Effector memory CD8-positive, alpha-beta T cell (primary cell): ENCODE data around the gene TBX4.
"Not testable (repeated sequence)": the region's sequence is repeated elsewhere in the genome, so short reads cannot be mapped to it uniquely, and the experiment has no call there.

Experiments used
- ATAC-seq: fragments of 150-1000 bp; cut with Tn5 transposase; replicated peaks from 2 replicates; pipeline ENCODE4 v1.10.0; 2021; ENCODE audit warnings: mild to moderate bottlenecking, moderate library complexity
- DNase-seq, 3 experiments: peaks; one replicate each; pipeline ENCODE4 v3.0.0; 2021
- H3K27ac Mint-ChIP-seq, 2 donors: one replicate each; pipeline ENCODE4 v1.8.0; 2022; ENCODE audit warnings: mild to moderate bottlenecking in 2 of 2, mixed read lengths in 2 of 2, moderate library complexity in 2 of 2
- H3K27me3 Mint-ChIP-seq, 2 donors: one replicate each; pipeline ENCODE4 v1.8.0; 2022; ENCODE audit warnings: mixed read lengths in 2 of 2
- H3K36me3 Mint-ChIP-seq: one replicate; pipeline ENCODE4 v1.8.0; 2022; ENCODE audit warnings: mild to moderate bottlenecking, moderate library complexity, mixed read lengths; ENCODE audit not compliant: insufficient read depth
- H3K4me1 Mint-ChIP-seq, 2 donors: one replicate each; pipeline ENCODE4 v1.8.0; 2022; ENCODE audit warnings: low read depth in 2 of 2, mixed read lengths in 2 of 2
- H3K4me3 Mint-ChIP-seq, 2 donors: one replicate each; pipeline ENCODE4 v1.8.0; 2022; ENCODE audit warnings: mild to moderate bottlenecking in 2 of 2, mixed read lengths in 2 of 2, moderate library complexity in 2 of 2
- H3K9me3 Mint-ChIP-seq, 2 donors: one replicate each; pipeline ENCODE4 v1.8.0; 2022; ENCODE audit warnings: mixed read lengths in 2 of 2

TBX4 gene

GRCh38 chr17:61509454-61509853 lies 57.2 kb downstream of the TBX4 start:
- not testable (repeated sequence) for H3K9me3 Mint-ChIP-seq, ATAC-seq, H3K36me3 Mint-ChIP-seq, H3K27ac Mint-ChIP-seq, H3K4me3 Mint-ChIP-seq, H3K4me1 Mint-ChIP-seq, DNase-seq
- peaks cover 46 to 48% of the 10 kb centered on the region in 2 donors for H3K27me3 Mint-ChIP-seq

DNA sequence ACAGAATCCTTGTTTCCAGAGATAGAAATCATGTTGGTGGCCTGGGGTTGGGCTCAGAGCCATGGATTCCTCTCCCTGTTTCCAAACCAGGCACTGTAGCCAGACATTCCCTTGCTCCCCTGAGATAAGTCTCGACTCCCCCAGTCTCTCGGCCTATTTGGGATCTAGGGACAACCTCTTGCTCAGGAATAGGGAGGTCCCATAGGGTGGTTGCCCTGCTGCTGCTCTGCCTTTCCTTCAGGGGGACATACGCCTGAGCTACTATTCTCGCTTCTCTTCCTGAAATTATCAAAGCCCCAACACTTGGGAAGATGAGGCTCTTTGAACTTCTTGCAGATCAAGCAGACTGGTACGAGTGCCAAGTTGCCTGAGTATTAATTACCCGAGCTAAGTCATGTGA lies 58.0 kb downstream of the TBX4 start:
- ATAC-seq, result no peak
- Mint-ChIP-seq H3K9me3 (no peaks in the 10 kb centered on the region), H3K27ac (no peak overlapping the region), H3K4me1 (no peaks in the 10 kb centered on the region), H3K36me3 (no peaks in the 10 kb centered on the region), H3K4me3 (no peak overlapping the region), H3K27me3 (peaks cover 40 to 44% of the 10 kb centered on the region in 2 donors)
- DNase-seq, result no peak

DNA sequence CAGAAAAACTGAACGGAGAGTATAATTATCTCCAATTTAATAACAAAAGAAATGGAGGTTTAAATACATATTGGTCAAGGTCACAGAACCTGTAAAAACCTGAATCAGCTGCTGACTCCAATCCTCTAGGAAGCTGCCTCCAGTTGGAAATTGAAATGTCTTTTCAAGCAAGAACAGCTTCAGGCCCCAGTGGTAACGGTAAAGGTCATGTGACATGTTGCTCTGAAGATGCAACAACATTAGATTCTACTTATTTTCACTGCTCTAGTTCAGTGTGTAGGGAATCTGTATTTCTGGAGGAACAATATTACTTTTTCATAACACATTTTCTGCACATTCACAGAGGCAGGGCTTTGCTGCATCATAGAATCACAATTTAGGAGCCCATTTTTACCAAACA lies 58.8 kb downstream of the TBX4 start:
- DNase-seq (no peak), ATAC-seq (no peak)
- Mint-ChIP-seq H3K4me3 (no peak overlapping the region), H3K27me3 (peaks cover 34 to 41% of the 10 kb centered on the region in 2 donors), H3K27ac (no peak overlapping the region), H3K36me3 (no peaks in the 10 kb centered on the region), H3K9me3 (no peaks in the 10 kb centered on the region), H3K4me1 (no peaks in the 10 kb centered on the region)

GRCh38 chr17:61511480-61512182 lies 59.4 kb downstream of the TBX4 start:
- ATAC-seq (no peak), DNase-seq (no peak)
- no peak overlapping the region for H3K4me3 Mint-ChIP-seq
- peaks cover 27 to 46% of the 10 kb centered on the region in 2 donors for H3K27me3 Mint-ChIP-seq
- H3K4me1 Mint-ChIP-seq, result no peaks in the 10 kb centered on the region
- H3K27ac Mint-ChIP-seq, result no peak overlapping the region
- H3K9me3 Mint-ChIP-seq, result no peaks in the 10 kb centered on the region
- no peaks in the 10 kb centered on the region for H3K36me3 Mint-ChIP-seq

DNA sequence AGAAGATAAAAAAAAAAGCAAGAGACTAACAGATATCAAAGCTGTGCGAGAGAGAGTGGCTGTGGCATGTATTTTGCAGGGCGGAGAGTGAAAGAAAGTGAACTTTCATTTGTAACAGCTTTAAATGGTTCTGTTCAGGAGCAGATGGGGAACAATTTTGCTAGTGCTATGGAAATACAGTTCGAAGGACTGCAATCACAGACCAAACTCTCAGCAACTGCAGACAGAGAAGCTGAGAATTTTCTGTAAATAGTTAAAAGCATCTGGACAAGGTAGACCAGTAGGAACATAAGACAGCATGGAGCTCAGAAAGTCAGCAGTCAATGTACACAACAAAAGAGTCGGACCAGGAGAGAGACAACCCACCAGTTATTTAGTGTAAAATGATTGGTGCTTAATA lies 62.3 kb downstream of the TBX4 start:
- Mint-ChIP-seq H3K27me3 (peaks cover 16 to 34% of the 10 kb centered on the region in 2 donors), H3K9me3 (no peaks in the 10 kb centered on the region), H3K36me3 (no peaks in the 10 kb centered on the region), H3K4me1 (no peaks in the 10 kb centered on the region), H3K4me3 (no peak overlapping the region), H3K27ac (no peak overlapping the region)
- DNase-seq (no peak), ATAC-seq (no peak)

GRCh38 chr17:61517265-61517664 lies 65.0 kb downstream of the TBX4 start:
- H3K36me3 Mint-ChIP-seq, result no peaks in the 10 kb centered on the region
- H3K4me1 Mint-ChIP-seq, result no peaks in the 10 kb centered on the region
- ATAC-seq, result no peak
- peaks cover 22% of the 10 kb centered on the region in 2 donors for H3K27me3 Mint-ChIP-seq
- H3K4me3 Mint-ChIP-seq, result no peak overlapping the region
- DNase-seq, result no peak
- H3K27ac Mint-ChIP-seq, result no peak overlapping the region
- no peaks in the 10 kb centered on the region for H3K9me3 Mint-ChIP-seq

DNA sequence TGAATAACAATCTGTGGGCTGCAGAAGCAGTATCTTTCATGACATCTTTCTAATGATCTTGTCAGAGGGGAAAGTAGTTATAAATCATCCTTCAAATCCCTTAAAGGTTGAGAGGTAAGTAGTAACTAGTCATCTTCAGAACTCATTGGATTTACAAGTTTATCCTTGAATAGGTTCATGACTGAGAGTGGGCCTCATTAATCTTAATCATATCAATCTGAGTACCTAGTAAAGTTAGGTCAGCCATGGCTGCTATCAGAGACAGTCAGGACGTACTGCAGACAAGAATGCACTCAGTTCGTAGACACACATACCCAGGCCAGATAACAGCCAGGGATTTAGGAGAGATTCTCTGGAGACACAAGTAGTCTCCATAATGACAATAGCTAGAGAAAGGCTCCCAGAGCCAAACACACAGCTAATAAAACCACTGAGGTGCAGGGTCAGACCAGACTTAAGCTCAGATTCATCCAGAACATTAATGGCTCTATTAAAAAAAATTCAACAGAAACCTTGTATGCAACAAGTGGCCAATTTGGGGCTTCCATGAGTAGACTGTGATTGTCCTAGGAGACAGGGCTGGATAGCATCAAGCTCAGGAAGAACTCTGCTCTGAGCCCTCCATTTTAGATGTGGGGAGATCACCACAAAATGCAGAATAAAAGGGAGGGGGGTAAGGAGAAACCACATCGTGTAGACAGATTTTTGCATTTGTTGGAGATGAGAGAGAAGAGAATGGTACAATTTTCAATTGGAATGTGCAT lies 65.8 kb downstream of the TBX4 start:
- peaks cover 22 to 30% of the 10 kb centered on the region in 2 donors for H3K27me3 Mint-ChIP-seq
- no peak overlapping the region for H3K4me3 Mint-ChIP-seq
- H3K36me3 Mint-ChIP-seq, result no peaks in the 10 kb centered on the region
- H3K27ac Mint-ChIP-seq, result no peak overlapping the region
- no peaks in the 10 kb centered on the region for H3K4me1 Mint-ChIP-seq
- DNase-seq (no peak), ATAC-seq (no peak)
- no peaks in the 10 kb centered on the region for H3K9me3 Mint-ChIP-seq

DNA sequence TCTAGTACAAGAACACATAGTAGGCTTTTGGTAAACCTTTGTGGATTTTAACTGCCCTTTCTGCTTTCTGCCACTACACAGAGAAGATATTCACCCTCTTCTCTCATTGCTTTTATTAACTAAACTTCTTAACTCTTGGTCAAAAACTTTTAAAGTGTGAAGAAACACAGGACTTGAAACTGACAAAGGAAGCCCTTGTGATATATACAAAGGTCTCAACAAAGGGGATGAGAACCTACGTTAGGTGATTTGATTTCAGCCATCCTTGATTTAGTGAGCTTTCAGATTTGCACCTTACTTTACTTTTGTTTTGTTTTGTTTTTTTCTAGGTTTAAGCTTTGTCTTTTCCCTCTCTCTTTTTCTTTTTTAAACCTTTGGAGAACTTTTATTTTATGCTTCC lies 66.9 kb downstream of the TBX4 start:
- no peaks in the 10 kb centered on the region for H3K9me3 Mint-ChIP-seq
- H3K36me3 Mint-ChIP-seq, result no peaks in the 10 kb centered on the region
- H3K27me3 Mint-ChIP-seq, result peaks cover 18 to 36% of the 10 kb centered on the region in 2 donors
- DNase-seq (no peak), ATAC-seq (no peak)
- no peaks in the 10 kb centered on the region for H3K4me1 Mint-ChIP-seq
- no peak overlapping the region for H3K4me3 Mint-ChIP-seq
- no peak overlapping the region for H3K27ac Mint-ChIP-seq

DNA sequence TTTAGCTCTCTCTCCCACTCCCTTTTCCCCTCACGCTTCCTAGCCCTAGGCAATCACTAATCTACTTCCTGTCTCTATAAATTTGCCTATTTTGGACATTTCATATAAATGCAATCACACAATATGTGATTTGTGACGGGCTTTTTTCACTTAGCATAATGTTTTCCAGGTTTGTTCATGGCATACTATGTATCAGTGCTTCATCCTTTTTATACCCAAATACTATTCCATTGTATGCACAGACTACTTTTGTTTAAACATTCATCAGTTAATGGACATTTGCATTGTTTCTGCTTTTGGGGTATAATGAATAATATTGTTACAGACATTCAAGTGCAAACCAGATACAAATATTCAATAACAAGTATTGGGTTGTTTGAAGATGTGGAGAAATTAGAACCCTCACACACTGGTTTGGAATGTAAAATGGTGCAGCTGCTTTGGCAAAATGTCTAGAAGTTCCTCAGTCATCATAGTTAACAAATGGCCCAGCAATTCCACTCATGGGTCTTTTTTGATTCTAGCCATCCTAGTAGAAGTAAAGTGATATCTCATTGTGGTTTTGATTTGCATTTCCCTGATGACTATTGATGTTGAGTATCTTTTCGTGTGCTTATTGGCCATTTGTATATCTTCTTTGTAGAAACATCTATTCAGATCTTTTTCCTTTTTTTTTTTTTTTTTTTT lies 67.7 kb downstream of the TBX4 start:
- Mint-ChIP-seq H3K36me3 (no peaks in the 10 kb centered on the region), H3K9me3 (no peaks in the 10 kb centered on the region), H3K27me3 (peaks cover 19 to 38% of the 10 kb centered on the region in 2 donors), H3K4me1 (no peaks in the 10 kb centered on the region), H3K27ac (no peak overlapping the region), H3K4me3 (no peak overlapping the region)
- DNase-seq (no peak), ATAC-seq (no peak)

DNA sequence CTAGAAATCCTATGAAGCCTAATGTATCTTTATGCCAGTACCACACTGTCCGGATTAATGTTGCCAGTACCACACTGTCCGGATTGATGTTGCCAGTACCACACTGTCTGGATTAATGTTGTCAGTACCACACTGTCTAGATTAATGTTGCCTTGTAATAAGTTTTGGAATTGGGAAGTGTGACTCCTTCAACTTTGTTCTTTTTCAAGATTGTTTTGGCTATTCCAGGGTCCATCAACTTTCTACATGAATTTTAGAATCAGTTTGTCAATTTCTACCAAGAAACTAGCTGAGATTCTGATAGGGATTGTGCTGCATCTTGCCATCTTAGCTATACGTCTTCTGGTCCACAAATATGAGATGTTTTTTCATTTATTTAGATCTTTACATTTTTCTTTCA lies 68.7 kb downstream of the TBX4 start:
- no peaks in the 10 kb centered on the region for H3K36me3 Mint-ChIP-seq
- no peak for DNase-seq
- H3K4me3 Mint-ChIP-seq, result no peak overlapping the region
- no peak overlapping the region for H3K27ac Mint-ChIP-seq
- peaks cover 25 to 48% of the 10 kb centered on the region in 2 donors for H3K27me3 Mint-ChIP-seq
- no peaks in the 10 kb centered on the region for H3K9me3 Mint-ChIP-seq
- H3K4me1 Mint-ChIP-seq, result no peaks in the 10 kb centered on the region
- ATAC-seq, result no peak

DNA sequence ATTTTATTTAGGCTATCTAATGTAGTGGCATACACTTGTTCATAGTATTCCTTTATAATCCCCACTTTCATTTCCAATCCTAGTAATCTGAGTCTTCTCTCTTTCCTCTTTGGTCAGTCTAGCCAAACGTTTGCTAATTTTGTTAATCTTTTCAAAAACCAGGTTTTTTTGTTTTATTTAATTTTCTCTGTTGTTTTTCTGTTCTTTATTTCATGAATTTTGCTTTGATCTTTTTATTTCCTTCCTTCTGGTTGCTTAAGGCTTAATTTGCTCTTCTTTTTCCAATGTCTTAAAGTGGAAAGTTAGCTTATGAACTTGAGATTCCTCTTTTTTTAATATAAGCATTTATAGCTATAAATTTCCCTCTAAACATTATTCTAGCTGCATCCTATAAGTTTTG lies 69.9 kb downstream of the TBX4 start:
- Mint-ChIP-seq H3K9me3 (no peaks in the 10 kb centered on the region), H3K27me3 (peaks cover 29 to 60% of the 10 kb centered on the region in 2 donors), H3K36me3 (no peaks in the 10 kb centered on the region), H3K4me3 (no peak overlapping the region), H3K27ac (no peak overlapping the region), H3K4me1 (no peaks in the 10 kb centered on the region)
- ATAC-seq, result no peak
- no peak for DNase-seq

- no peak overlapping the region for H3K4me3 Mint-ChIP-seq
- ATAC-seq, result no peak
- no peak overlapping the region for H3K27ac Mint-ChIP-seq
- no peak for DNase-seq
- H3K27me3 Mint-ChIP-seq, result peaks cover 38 to 68% of the 10 kb centered on the region in 2 donors
- H3K4me1 Mint-ChIP-seq, result no peaks in the 10 kb centered on the region
- no peaks in the 10 kb centered on the region for H3K9me3 Mint-ChIP-seq
- H3K36me3 Mint-ChIP-seq, result no peaks in the 10 kb centered on the region
Measured at GRCh38 chr17:61524319-61524718, 72.1 kb downstream of the TBX4 start.

DNA sequence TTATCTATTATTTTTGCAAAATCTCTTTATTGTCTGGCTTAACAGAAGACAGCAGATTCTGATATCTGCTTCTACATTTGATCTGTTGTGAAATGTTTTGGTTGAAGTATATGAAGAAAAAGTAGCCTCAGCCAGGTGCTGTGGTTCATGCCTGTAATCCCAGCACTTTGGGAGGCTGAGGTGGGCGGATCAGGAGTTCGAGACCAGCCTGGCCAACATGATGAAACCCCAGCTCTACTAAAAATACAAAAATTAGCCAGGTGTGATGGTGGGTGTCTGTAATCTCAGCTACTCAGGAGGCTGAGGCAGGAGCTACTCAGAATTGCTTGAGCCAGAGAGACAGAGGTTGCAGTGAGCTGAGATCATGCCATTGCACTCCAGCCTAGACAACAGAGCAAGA lies 75.2 kb downstream of the TBX4 start:
- not testable (repeated sequence) for H3K9me3 Mint-ChIP-seq, H3K4me1 Mint-ChIP-seq, H3K4me3 Mint-ChIP-seq, H3K36me3 Mint-ChIP-seq, H3K27ac Mint-ChIP-seq, ATAC-seq, DNase-seq
- H3K27me3 Mint-ChIP-seq, result peaks cover 56 to 58% of the 10 kb centered on the region in 2 donors

DNA sequence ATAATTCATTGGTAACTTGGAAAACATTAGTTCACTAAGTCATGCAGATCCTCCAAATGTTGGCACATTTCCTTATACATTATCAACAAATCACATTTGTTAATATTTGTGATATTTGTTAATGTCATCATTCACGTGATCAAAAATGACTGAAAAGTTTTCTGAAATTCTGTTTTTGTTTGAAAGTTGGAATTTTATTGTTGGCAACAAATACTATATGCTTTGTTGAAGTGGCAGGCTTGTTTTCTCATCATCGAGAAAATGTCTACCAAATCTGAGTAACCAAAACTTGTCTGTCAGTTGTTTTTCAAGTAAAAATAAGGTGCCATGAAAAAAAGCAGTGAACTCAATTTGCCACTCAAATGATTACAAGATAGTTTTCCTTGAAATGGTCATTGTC lies 75.9 kb downstream of the TBX4 start:
- H3K36me3 Mint-ChIP-seq, result no peaks in the 10 kb centered on the region
- H3K27ac Mint-ChIP-seq, result no peak overlapping the region
- H3K9me3 Mint-ChIP-seq, result no peaks in the 10 kb centered on the region
- H3K27me3 Mint-ChIP-seq, result peaks cover 52 to 56% of the 10 kb centered on the region in 2 donors
- H3K4me3 Mint-ChIP-seq, result no peak overlapping the region
- H3K4me1 Mint-ChIP-seq, result no peaks in the 10 kb centered on the region
- no peak for DNase-seq
- ATAC-seq, result no peak
